CD1c-positive myeloid dendritic cell (primary cell): ENCODE results near the gene TRIM65.
A peak's percentile ranks its signal among the peaks of the same experiment; 100 is the strongest.
"Not testable (repeated sequence)": the region's sequence is repeated elsewhere in the genome, so short reads cannot be mapped to it uniquely, and the experiment has no call there.

Experiments
- DNase-seq: peaks from one replicate; pipeline ENCODE4 v3.0.0-alpha.2; 2016; ENCODE audit errors: extremely low spot score

TRIM65 gene

DNA sequence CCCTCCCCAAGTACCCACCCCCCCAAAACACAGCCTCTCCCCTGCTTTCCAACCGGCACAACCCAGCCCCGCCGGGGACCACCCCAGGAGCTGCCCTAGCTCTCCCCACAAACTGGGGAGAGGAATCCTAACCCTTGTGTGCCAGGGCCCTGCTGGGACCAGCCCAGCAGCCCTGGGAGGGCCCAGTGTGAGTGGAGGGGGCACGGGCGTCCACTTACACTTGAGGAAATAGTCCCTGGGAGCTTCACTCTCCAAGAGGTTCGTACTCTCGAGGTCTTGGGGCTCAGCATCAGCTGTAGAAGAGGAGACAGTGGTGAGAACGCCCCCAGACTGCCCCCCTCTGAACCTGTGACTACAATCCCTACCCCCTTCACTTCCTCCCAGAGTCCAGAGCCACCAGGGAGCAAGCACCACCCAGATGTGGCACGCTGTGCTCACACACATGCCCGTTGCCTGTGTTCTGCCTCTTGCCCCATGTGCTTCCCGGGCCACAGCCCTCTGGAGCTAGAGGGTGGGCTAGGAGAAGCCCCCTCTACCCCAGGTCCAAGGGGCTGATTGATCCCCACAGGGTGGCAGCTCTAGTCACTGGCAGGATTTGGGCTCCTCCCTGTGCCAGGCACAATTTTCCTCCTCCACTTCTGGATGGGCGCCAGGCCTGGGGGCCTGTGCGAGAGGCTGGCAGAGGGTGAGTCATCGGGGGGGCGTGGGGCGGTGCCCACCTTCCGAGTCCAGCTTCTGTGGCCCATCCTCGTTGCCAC, 21.4 kb downstream of the TRIM65 start:
- no peak for DNase-seq

DNA sequence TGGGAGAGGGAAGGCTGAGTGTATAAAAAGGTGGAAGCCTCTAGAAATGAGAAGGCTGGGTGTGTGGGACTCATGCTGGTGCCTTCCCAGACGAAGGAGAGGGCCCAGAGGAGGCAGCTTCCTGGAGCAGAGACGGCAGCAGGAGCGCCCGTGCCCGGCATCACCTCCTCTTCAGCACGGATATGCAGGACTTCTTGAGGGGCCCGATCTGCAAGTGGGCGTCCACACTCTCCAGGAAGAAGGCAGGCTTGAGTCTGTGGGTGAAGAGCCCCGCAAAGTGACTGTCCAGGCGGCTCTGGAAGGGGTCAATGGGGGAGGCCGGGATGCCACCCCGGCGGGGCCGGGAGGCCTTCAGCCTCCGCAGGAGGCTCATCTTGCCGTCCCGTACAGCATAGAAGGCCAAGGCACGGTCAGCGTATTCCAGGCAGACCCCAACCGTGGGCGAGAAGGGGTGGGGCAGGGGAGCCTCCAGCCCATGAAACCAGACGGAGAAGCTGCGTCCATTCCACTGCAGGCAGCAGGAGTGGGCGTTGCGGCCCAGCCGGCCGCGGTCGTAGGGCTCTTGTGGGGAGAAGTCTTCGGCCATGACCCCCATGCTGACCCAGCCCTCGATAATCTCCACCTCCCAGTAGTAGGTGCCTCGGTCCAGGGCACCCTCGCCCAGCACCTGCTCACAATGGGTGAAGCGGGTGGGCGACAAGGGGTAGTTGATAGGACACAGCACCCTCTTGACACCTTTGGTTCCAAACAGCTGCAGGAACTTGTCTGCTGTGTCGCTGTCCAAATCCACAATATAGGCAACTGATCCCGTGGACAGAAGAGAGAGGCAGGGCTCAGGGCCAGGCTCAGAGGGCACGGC, 22.2 kb downstream of the TRIM65 start:
- DNase-seq = no peak

DNA sequence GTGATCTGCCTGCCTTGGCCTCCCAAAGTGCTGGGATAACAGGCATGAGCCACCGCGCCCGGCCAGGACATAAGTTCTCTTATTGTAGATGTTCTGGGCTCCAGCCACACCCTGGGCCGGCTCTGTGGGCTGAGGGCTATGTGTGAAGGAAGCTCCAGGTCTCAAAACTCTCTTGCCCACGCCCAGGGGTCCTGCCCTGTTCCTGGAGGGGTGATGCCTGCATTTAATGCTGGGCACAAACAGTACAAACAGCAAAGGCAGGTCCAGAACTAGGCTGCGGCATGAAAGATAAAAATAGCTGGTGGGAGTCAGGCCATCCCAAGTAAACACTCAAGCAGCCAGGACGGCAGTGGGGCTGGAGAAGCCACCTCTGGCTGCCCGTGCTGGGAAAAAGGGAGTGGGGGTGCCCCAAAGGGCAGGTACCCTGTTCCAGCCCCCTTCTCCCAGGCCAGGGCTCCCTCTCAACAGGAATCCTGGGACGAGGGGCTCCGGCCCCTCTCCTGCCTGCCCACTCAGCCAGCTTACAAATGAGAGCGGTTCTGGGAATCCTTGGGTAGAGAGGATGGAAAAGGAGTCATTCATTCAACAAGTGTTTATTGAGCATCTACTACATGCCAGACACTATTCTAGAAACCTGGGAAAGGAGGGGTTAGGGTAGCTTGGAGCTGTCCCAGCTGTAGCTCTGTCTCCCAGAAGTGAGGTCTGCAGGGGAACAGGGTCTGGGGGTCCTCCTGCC, 23.0 kb downstream of the TRIM65 start:
- no peak for DNase-seq

DNA sequence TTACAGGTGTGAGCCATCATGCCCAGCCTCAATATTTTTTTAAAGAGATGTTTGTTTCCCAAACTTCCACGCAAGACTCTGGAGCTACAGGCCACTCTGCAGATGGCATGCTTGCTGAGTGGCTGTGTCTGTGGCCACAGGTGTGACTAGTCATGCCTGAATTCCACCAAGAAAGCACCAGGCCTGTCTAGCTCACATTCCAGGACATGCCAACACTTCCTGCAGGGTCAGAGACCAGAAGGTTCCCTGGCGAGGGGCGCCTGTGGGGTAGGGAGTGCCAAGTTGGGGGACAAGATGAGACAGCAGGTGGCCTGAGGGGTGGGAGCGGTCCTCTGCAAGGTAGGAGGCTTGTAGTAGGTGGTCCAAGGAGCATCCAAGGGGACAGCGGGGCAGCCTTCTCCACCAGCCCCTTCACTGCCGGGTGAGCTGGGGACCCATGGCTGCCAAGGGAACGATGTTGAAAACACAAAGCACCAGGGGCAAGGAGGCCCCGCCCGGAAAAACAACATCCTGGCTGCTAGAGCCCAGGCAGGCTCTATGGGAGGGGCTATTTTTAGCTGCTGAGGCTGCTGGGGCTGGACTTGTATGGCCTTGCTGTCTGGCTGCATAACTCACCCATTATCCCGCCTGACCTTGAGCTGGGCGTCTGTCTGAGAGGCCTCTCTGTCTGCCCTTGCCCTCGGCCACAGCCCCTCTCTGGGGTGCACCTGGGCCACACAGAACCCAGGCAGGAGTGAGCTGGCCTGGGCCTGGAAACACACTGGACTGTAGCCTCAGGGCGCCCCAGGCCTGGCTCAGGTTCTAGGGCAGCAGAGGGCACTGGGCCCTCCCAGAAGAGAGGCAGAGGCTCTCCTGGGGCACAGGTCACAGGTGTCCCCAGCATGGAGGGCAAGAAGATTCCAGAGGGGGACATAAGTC, 24.1 kb downstream of the TRIM65 start:
- no peak for DNase-seq

DNA sequence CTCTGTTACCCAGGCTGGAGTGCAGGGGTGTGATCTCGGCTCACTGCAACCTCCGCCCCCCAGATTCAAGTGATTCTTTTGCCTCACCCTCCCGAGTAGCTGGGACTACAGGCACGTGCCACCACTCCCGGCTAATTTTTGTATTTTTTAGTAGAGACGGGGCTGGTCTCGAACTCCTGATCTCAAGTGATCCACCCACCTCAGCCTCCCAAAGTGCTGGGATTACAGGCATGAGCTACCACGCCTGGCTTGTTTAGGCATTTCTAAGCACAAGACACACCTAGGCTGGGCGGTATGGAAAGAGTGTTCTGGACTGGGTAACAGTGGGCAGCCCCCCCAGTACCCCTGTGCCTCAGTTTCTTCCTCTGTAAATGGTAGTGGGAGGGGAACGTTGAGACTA, 26.5 kb downstream of the TRIM65 start:
- DNase-seq = not testable (repeated sequence)

DNA sequence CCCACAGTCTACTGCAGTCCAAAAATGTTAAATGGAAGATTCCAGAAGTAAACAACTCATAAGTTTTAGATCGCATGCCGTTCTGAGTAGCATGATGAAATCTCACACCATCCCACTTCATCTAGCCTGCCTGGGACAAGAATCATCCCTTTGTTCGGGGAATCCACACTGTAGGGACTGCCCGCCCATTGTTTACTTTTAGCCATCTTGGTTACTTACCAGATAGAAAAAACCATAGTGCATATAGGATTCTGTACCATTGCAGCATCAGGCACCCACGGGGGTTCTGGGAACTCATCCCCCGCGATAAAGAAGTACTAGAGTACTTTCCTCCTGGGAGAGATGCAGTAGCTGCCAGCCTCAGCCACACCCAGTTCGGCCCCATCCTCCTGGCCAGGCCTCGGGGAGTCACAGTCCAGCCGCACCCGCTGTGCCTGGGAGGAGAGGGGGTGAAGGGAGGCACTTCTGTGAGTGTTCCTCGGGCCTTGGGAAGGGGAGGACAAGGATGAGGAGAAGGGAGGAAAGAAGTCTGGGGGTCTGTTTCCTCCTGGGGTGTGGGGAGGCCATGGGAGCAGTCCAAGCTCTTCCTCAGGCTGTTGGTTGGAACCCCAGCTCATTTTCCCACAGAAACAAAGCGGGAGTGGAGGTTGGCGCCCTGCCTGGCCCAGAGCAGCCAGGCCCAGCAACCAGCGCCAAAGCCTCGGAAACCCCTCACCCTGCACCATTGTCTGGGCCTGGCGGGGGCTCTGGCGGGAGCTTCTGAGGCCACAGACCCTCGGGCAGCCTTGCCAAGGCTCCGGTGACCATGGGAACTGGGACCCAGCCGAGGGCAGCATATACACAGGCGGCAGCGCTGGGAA, 27.2 kb downstream of the TRIM65 start:
- no peak for DNase-seq

DNA sequence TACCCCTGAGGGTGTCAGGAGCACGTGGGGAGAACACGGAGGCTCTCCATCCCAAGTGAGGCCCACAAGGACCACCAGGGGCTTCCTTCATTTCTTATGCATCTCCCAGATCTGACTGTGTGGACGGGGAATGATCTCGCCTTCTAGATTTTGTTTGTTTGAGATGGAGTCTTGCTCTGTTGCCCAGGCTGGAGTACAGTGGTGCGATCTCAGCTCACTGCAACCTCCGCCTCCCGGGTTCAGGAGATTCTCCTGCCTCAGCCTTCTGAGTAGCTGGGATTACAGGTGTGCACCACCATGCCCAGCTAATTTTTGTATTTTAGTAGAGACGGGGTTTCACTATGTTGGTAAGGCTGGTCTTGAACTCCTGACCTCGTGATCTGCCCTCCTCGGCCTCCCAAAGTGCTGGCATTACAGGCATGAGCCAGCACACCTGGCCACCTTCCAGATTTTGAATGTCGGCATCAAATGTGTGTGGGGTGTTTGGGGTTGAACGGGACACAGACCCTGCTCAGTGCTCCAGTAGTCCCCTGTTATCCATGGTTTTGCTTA, 27.9 kb downstream of the TRIM65 start:
- not testable (repeated sequence) for DNase-seq

DNA sequence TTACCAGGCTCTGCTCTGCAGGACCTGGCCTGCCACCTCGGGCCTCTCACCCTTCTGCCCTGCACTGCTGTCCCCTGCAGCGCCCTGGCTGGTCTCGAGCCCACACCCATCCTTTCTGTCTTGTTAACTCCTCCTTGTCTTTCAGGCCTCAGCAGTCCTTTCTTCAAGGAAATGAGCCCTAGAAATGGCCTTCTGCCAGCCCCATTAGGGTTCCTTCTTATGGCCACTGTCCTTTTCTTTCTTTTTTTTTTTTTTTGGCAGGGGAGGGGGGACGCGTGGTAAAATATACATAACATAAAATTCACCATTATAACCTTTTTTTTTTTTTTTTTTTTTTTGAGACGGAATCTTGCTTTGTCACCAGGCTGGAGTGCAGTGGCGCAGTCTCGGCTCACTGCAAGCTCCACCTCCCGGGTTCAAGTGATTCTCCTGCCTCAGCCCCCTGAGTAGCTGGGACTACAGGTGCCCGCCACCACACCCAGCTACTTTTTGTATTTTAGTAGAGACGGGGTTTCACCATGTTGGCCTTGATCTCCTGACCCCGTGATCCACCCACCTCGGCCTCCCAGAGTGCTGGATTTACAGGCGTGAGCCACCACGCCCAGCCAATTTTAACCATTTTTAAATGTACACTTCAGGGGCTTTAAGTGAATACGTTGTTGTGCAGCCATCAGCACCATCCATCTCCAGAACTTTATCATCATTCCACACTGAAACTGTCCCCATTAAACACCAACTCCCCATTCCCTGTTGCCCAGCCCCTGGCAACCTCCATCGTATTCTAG, 31.2 kb downstream of the TRIM65 start:
- DNase-seq = not testable (repeated sequence)

DNA sequence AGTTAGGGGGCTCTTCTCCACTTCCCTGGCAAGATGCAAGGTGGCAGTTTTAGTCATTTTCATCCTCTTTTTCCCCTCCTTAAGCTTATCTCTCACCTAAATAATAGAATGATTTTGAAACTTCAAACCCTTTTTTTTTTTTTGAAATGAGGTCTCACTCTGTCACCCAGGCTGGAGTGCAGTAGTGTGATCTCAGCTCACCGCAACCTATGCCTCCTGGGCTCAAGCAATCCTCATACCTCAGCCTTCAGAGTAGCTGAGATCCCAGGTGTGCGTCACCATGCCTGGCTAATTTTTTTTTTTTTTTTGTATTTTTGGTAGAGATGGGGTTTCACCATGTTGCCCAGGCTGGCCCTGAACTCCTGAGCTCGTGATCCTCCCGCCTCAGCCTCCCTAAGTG, 31.9 kb downstream of the TRIM65 start:
- not testable (repeated sequence) for DNase-seq

DNA sequence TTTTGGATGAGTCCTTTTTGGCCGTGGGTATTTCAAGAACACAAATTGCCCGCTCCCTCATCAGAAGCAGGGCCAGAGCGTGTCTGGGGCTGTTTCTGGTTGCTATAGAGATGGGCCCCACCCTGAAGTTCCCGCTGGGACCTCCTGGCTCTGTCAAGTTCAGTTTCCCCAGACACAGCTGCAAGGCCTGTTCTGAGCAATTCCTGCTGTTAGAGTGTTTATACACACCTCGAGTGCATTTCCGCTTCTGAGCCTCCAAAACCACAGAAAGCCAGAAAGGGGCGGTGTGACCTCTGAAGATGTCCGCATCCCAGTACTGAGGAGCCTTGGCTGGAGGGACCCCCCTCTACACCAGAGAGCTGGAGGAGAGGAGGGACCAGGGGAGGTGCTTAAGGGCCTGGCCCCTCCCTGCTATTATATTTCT, 32.3 kb downstream of the TRIM65 start:
- DNase-seq = peak; percentile 57

DNA sequence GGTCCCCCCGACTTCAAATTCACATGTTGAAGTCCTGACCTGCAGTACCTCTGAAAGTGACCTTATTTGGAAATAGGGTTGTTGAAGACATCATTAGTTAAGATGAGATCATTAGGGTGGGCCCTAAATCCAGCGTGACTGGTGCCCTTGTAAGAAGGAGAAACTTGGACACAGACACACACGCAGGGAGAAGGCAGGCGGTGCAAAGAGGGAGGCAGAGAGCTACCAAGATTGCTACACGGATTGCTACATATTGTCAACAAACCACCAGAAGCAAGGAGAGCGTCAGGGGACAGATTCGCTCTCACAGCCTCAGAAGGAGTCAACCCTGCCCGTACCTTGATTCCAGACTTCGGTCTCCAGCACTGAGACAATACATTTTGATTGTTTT, 34.8 kb downstream of the TRIM65 start:
- DNase-seq = no peak

DNA sequence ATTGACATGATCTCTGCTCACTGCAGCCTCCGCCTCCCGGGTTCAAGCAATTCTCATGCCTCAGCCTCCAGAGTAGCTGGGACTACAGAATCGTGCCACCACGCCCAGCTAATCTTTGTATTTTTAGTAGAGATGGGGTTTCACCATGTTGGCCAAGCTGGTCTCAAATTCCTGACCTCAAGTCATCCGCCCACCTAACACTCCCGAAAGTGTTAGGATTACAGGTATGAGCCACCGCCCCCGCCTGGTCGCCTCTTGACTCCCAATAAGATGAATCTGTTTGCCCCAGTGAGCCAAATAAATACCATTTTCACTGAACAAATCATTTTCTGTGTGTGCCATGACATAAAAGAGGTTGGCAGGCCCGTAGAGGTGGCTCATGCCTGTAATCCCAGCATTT, 37.4 kb downstream of the TRIM65 start:
- DNase-seq = not testable (repeated sequence)

DNA sequence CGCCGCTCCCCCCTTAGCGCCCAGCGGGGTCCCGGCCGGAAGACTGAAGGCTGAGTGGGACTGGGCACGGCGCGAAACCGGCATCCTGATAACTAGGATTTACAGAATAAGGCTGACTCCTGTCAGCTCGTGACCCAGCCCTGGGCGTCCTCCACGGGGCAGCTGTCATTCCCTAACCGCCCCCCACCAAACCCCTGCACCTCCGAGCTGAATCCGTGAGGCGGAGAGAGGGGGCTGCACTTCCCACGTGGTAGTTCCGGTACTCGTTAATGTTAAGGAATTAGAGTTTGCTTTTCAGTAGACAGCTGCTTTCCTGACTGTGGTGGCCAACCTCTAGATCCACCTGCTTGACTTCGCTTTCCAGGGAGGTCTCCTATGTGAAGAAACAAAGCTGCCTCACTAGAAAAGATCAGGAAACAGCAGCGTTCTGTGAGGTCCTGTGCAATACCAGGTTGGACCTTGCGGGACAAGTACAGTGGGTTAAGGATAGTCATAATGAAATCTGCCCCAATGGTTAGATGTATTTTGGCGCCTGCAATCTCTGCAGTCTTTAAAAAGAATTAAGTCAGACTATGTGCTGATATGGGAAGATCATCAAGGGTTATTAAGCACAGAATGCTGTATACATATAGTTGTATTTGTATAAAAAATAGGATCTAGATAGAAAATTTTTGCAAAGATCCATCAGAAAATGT, 40.5 kb downstream of the TRIM65 start:
- DNase-seq = peak; percentile 23

DNA sequence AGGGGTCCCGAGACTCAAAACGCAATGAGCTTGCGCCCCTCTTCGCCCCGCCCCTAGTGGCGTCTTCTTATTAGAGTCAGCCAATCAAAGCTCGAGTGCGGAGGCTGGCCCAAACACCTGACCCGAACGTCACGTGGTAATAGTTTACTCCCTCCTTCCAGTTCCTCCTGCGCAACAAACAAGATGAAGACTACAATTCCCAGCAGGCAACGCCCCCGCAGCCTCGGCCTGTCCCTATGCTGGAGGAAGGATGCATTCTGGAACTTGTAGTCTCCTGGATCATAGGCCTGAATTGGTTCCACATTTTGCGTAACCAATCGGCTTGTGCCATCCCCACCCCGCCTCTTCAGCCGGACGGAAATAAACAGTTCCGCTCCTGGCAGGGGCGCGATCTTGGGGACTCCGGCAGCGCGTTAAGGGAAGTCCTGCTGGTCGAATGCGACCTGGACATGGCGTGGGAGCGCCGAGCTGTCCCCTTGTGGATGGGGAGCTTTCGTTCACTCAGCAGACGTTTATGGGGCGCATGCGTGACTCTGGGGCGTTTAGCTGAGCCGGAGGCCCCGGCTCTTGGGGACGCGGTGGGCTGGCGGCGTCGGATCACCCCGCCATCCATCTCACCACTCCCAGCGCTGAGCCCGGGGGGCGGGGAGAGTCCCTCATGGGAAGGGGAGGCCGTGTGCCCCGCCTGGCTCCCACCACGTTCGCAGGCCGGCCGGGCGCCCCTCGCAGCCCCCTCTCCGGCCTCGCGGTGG, 41.3 kb downstream of the TRIM65 start, which contains the start of gene WBP2:
WBP2 (minus strand) TSS at position 26 of the 752 bp plus-strand sequence. CDS start 38 bp downstream, outside the sequence.
- peak; percentile 100 for DNase-seq

DNA sequence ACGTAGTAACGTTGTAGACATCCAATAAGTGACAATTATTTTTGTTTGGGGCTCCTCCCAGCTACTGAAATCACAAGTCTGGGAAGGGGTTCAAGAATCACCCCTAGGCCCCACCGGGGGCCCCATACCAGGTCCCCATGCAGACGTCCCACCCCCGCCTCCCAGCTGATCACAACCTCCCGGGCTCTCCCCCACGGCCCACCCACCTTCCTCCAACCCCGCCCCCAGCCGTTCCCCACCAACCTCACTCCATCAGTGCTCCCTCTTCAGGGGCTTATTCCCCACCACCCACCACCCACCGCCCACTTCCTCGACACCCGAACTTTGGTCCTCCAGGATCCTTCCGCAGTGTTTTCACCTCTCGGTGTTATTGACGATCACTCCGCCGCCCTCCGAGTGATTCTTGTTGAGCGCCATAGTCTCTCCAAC, 41.9 kb downstream of the TRIM65 start:
- DNase-seq = no peak

DNA sequence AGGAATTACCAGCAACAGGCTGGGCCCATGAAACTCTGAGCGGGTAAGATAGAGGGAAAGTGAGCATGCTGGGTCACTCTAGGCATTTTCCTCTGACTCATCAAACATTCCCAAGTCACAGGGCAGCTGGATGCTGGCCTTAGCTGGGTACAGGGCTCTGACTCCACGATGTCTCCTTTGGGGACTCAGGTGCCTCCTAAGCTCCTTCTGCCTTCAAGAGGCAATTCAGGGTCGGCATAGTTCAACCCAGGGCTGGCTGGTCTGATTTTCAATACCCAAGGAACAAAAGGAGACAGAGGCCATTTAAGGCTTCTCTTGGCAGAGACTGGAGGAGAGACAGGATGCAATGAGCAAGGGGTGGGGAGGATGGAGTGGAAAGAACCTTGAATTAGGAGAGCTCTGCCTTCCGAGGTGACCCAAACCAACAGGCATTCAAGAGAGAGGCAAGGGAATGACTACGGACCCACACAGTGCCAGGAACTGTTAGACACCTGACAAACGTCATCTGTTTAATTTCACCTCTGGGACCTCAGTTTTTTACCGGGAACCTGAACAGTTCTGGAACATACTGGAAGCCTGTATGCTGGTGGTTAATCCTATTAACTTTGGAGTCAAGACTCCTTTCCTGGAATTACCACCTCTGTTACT, 42.5 kb downstream of the TRIM65 start:
- DNase-seq = peak; percentile 30

DNA sequence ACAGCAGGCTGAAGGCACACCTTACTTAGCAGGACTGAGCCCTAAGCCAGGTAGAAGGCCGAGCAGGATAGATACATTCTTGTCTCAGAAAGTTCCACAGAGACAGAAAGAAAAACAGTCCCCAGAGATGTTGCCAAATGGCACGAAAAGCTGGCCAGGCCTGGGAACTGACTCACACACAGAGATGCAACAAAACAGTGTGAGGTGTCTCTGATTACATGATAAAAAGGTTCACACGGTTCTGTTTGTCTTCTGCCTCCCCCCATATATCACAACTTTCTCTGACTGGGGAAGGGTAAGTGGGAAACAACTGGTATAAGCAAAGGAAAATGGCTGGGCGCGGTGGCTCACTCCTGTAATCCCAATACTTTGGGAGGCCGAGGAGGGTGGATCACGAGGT, 43.3 kb downstream of the TRIM65 start:
- no peak for DNase-seq
